Karpas-422 (cell line): ENCODE data around the gene KANK3. TPM values are rescaled to one million over a fixed set of nuclear protein-coding genes. Genes with fewer than 3 reads are reported as not detected.
"Not testable (repeated sequence)": the region's sequence is repeated elsewhere in the genome, so short reads cannot be mapped to it uniquely, and the experiment has no call there.

Experiments
- DNase-seq: peaks from one replicate; pipeline ENCODE4 v3.0.0-alpha.2; 2015
- H2AFZ ChIP-seq: fragments of 200-600 bp; sonication (generic); 2 replicates; pipeline ENCODE4 v1.6.1; 2014; ENCODE audit warnings: antibody characterized with exemption, low read length, mixed read lengths
- H3K27ac ChIP-seq: fragments of 200-600 bp; sonication (generic); 2 replicates; pipeline ENCODE4 v1.5.1; 2014; ENCODE audit warnings: mild to moderate bottlenecking, low read length, moderate library complexity
- H3K27me3 ChIP-seq: fragments of 200-600 bp; sonication (generic); 2 replicates; pipeline ENCODE4 v1.6.1; 2014; ENCODE audit warnings: low read length, mixed read lengths
- H3K36me3 ChIP-seq: fragments of 200-600 bp; sonication (generic); 2 replicates; pipeline ENCODE4 v1.6.1; 2014; ENCODE audit warnings: low read length, mixed read lengths; ENCODE audit not compliant: insufficient read depth
- H3K4me1 ChIP-seq: fragments of 200-600 bp; sonication (generic); 2 replicates; pipeline ENCODE4 v1.6.1; 2014; ENCODE audit warnings: mild to moderate bottlenecking, low read length, mixed read lengths
- H3K4me2 ChIP-seq: fragments of 200-600 bp; sonication (generic); 2 replicates; pipeline ENCODE4 v1.6.1; 2014; ENCODE audit warnings: low read length, low read depth, mild to moderate bottlenecking; ENCODE audit not compliant: poor library complexity, severe bottlenecking
- H3K4me3 ChIP-seq: fragments of 200-600 bp; sonication (generic); 2 replicates; pipeline ENCODE4 v1.5.1; 2014; ENCODE audit warnings: mild to moderate bottlenecking, antibody characterized with exemption, low read length, mixed read lengths
- H3K79me2 ChIP-seq: fragments of 200-600 bp; sonication (generic); 2 replicates; pipeline ENCODE4 v1.6.1; 2014; ENCODE audit warnings: mild to moderate bottlenecking, low read length, mixed read lengths
- H3K9ac ChIP-seq: fragments of 200-600 bp; sonication (generic); 2 replicates; pipeline ENCODE4 v1.6.0; 2014; ENCODE audit warnings: low read length
- H3K9me2 ChIP-seq: fragments of 200-600 bp; sonication (generic), shearing (Covaris generic); replicated peaks from 2 replicates; pipeline ENCODE4 v1.6.0; 2014; ENCODE audit warnings: mild to moderate bottlenecking, low read length, moderate library complexity; ENCODE audit not compliant: insufficient read depth
- H3K9me3 ChIP-seq: fragments of 300-700, 200-600 bp; sonication (generic); 2 replicates; pipeline ENCODE4 v1.6.1; 2014; ENCODE audit warnings: low read length, mixed read lengths
- H4K20me1 ChIP-seq: fragments of 200-600 bp; sonication (generic); 2 replicates; pipeline ENCODE4 v1.6.1; 2014; ENCODE audit warnings: mild to moderate bottlenecking, antibody characterized with exemption, low read length, low read depth; ENCODE audit not compliant: insufficient read depth
- total RNA-seq: library from RNA; depleted of rRNA; stranded (reverse); fragments of >200 nt; shearing (Covaris generic); gene quantifications from 2 replicates; pipeline ENCODE4 v1.2.3, GENCODE V29; 2014; ENCODE audit warnings: low replicate concordance

Gene KANK3
- total RNA-seq, 1 experiment from 2014 or later, result not detected

DNA sequence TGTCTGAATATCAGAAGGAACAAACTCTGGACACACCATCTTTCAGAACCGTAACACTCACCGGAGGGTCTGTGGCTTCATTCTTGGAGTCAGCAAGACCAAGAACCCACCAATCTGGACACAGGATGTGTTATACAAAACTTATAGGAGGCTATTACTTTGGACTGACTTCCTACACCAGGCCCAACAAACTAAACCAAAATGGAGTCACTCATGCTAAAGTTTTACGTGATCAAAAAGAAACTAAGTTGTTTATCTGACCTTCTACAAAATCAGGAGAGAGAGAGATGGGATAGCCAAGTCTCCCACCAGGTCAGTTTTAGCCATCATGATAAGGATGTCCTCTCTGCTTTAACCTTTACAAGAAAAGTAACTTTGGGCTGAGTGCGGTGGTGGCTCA is 43.9 kb upstream of the KANK3 start:
- Histone ChIP-seq H3K27ac (no peak overlapping the region), H3K9me3 (no peaks in the 10 kb centered on the region), H3K27me3 (no peaks in the 10 kb centered on the region), H3K9me2 (no peaks in the 10 kb centered on the region), H3K4me3 (no peak overlapping the region), H4K20me1 (peaks cover 10% of the 10 kb centered on the region), H3K4me1 (peaks cover 18% of the 10 kb centered on the region), H3K4me2 (no peak overlapping the region), H3K79me2 (peaks cover 20% of the 10 kb centered on the region), H3K9ac (no peak overlapping the region), H2AFZ (no peak overlapping the region), H3K36me3 (no peaks in the 10 kb centered on the region; the same call in 1 of the 2 replicates)
- no peak for DNase-seq

- H3K4me3 ChIP-seq, H3K36me3 ChIP-seq, H3K9ac ChIP-seq, H3K9me3 ChIP-seq, H2AFZ ChIP-seq, H3K27ac ChIP-seq, DNase-seq, H3K27me3 ChIP-seq, H3K4me2 ChIP-seq, H4K20me1 ChIP-seq, H3K9me2 ChIP-seq: not testable (repeated sequence)
- Histone ChIP-seq H3K79me2 (peaks cover 14% of the 10 kb centered on the region), H3K4me1 (peaks cover 14% of the 10 kb centered on the region)
Measured at GRCh38 chr19:8386419-8386818, 43.4 kb upstream of the KANK3 start.

GRCh38 chr19:8385566-8385965 is 42.5 kb upstream of the KANK3 start:
- H3K9me3 ChIP-seq, H4K20me1 ChIP-seq, H3K4me2 ChIP-seq, H3K27me3 ChIP-seq, H3K9ac ChIP-seq, DNase-seq, H3K79me2 ChIP-seq, H3K27ac ChIP-seq, H3K36me3 ChIP-seq, H3K9me2 ChIP-seq, H2AFZ ChIP-seq, H3K4me3 ChIP-seq, H3K4me1 ChIP-seq: not testable (repeated sequence)

DNA sequence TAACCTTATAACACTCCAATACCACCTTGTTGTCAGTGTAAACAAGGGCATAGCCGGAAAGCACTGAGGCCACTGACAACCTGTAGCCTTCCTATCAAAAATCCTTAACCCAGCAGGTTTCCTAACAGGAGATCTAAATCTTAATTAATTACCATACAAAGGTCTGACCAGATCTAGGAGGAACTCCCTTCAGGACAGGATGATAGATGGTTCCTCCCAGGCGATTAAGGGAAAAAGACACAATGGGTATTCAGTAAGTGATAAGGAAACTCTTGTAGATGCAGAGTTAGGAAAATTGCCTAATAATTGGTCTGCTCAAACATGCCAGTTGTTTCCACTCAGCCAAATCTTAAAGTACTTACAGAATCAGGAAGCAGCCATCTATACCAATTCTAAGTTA is 42.0 kb upstream of the KANK3 start:
- DNase-seq, result not testable (repeated sequence)

DNA sequence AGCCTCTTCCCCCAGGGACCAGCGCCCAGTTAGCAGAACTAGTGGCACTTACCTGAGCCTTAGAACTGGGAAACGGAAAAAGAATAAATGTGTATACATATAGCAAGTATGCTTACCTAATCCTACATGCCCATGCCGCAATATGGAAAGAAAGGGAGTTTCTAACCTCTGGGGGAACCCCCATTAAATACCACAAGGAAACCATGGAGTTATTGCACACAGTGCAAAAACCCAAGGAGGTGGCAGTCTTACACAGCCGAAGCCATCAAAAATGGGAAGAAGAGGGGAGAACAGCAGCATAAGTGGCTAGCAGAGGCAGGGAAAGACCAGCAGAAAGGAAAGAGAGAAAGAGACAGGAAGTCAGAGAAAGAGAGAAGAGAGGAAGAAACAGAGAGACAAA is 41.5 kb upstream of the KANK3 start:
- not testable (repeated sequence) for H3K27ac ChIP-seq, H3K4me2 ChIP-seq, H3K79me2 ChIP-seq, H3K36me3 ChIP-seq, H2AFZ ChIP-seq, DNase-seq, H4K20me1 ChIP-seq, H3K27me3 ChIP-seq, H3K9me2 ChIP-seq, H3K9me3 ChIP-seq, H3K4me1 ChIP-seq, H3K9ac ChIP-seq, H3K4me3 ChIP-seq

More for the DNA sequence above, 42.0 kb upstream of the KANK3 start:
- not testable (repeated sequence) for H3K36me3 ChIP-seq, H3K4me1 ChIP-seq, H3K79me2 ChIP-seq, H4K20me1 ChIP-seq, H3K9me3 ChIP-seq, H3K27me3 ChIP-seq, H2AFZ ChIP-seq, H3K4me2 ChIP-seq, H3K4me3 ChIP-seq, H3K9me2 ChIP-seq, H3K9ac ChIP-seq, H3K27ac ChIP-seq

DNA sequence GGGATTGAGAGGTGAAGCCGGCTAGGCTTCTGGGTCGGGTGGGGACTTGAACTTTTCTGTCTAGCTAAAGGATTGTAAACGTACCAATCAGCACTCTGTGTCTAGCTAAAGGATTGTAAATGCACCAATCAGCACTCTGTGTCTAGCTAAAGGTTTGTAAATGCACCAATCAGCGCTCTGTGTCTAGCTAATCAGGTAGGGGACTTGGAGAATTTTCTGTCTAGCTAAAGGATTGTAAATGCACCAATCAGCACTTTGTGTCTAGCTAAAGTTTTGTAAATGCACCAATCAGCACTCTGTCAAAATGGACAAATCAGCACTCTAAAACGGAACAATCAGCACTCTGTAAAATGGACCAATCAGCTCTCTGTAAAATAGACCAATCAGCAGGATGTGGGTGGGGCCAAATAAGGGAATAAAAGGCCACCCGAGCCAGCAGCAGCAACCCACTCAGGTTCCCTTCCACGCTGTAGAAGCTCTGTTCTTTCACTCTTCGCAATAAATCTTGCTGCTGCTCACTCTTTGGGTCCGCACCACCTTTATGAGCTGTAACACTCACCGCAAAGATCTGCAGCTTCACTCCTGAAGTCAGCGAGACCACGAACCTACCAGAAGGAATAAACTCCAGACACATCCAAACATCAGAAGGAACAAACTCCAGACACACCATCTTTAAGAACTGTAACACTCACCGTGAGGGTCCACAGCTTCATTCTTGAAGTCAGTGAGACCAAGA is 36.3 kb upstream of the KANK3 start:
- H3K4me2 ChIP-seq, H3K9me2 ChIP-seq, H3K9ac ChIP-seq, H3K27me3 ChIP-seq, H3K27ac ChIP-seq, H3K4me3 ChIP-seq, H3K9me3 ChIP-seq, H3K4me1 ChIP-seq, DNase-seq, H3K36me3 ChIP-seq, H4K20me1 ChIP-seq, H3K79me2 ChIP-seq, H2AFZ ChIP-seq: not testable (repeated sequence)

DNA sequence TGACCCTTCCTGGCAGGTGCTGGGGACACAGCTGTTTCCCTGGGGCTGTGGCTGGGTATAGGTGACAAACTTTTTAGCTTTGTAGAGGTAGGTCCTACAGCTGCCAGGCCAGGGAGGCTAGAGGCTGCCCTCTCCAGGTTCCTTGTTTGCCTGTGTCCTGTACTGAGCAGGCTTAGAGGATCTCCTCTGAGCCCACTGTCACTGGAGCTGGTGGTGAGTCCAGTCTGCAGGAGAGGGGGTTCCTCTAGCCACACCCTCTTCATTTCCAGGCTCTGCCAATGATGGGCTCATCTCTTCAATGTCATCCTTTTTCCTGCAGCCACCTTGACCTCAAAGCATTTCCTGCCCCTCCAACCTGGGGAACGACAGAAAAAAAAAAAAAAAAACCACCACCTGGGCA is 34.5 kb upstream of the KANK3 start:
- H3K4me1 ChIP-seq, result no peaks in the 10 kb centered on the region
- no peak overlapping the region for H3K27ac ChIP-seq
- H4K20me1 ChIP-seq, result no peaks in the 10 kb centered on the region
- H3K9ac ChIP-seq, result no peak overlapping the region
- H3K9me2 ChIP-seq, result no peaks in the 10 kb centered on the region
- no peaks in the 10 kb centered on the region for H3K79me2 ChIP-seq
- no peak overlapping the region for H2AFZ ChIP-seq
- no peaks in the 10 kb centered on the region for H3K36me3 ChIP-seq
- H3K4me2 ChIP-seq, result no peak overlapping the region
- H3K4me3 ChIP-seq, result no peak overlapping the region
- no peaks in the 10 kb centered on the region for H3K27me3 ChIP-seq
- H3K9me3 ChIP-seq, result no peaks in the 10 kb centered on the region
- DNase-seq, result no peak

- not testable (repeated sequence) for H2AFZ ChIP-seq, H3K27me3 ChIP-seq, H3K79me2 ChIP-seq, H3K27ac ChIP-seq, H3K4me2 ChIP-seq, H3K9me3 ChIP-seq, H3K4me1 ChIP-seq, H3K4me3 ChIP-seq, H4K20me1 ChIP-seq, H3K9me2 ChIP-seq, DNase-seq, H3K36me3 ChIP-seq, H3K9ac ChIP-seq
Measured at GRCh38 chr19:8376373-8376974, 33.4 kb upstream of the KANK3 start.
